Fibroblast of lung (primary cell): ENCODE measurements around the gene GJD4.

Source experiments
- EZH2 ChIP-seq: IDR thresholded peaks from 2 replicates; pipeline ENCODE4 v1.5.1; 2012; ENCODE audit warnings: low read length, control low read depth, mild to moderate bottlenecking; ENCODE audit errors: missing control alignments
- TF ChIP-seq, protein P1 (sequence below), 2 donors: IDR thresholded peaks in 1 of 2; conservative IDR thresholded peaks in 1 of 2; 1 replicate in 1 of 2; 2 replicates in 1 of 2; pipeline ENCODE4 v1.5.1; 2011 to 2012; ENCODE audit warnings: low read length in 2 of 2, control low read depth in 1 of 2, inconsistent platforms in 1 of 2, low read depth in 1 of 2, mild to moderate bottlenecking in 1 of 2

DNA sequence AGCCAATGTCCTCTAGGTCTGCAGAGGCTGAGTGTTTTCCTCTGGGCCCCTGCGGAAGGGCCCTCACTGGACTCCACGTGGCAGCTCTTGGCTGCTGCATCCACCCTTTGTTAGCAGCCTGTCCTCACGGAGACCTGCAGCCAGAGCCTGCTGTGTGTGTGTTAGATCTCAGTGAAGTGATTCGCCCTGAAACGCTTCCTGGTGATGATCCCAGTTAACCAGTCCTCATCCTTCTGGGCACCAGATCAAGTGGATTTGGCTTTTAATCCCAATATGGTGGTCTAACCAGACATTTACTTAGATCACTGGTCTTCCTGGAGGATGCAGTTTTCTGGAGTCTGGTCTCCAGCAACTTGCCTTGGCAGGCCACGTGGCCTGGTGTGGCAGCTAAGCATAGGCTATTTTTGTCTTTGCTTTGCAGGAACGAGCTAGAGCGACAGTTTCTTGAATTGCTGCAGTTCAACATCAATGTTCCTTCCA is 39.5 kb upstream of the GJD4 start:
- TF ChIP-seq, protein P1, sequence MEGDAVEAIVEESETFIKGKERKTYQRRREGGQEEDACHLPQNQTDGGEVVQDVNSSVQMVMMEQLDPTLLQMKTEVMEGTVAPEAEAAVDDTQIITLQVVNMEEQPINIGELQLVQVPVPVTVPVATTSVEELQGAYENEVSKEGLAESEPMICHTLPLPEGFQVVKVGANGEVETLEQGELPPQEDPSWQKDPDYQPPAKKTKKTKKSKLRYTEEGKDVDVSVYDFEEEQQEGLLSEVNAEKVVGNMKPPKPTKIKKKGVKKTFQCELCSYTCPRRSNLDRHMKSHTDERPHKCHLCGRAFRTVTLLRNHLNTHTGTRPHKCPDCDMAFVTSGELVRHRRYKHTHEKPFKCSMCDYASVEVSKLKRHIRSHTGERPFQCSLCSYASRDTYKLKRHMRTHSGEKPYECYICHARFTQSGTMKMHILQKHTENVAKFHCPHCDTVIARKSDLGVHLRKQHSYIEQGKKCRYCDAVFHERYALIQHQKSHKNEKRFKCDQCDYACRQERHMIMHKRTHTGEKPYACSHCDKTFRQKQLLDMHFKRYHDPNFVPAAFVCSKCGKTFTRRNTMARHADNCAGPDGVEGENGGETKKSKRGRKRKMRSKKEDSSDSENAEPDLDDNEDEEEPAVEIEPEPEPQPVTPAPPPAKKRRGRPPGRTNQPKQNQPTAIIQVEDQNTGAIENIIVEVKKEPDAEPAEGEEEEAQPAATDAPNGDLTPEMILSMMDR (conservative IDR thresholded peaks at IDR 0.05 in 1 of 2, IDR thresholded peaks at IDR 0.05 in 1 of 2; ENCODE audit: low read depth in 1 of 2, low read length in 2 of 2), result no peak
- no peak for TF ChIP-seq EZH2
